Liver (tissue), 9 donors: ENCODE results near the gene SHC1. TPM values are rescaled to one million over a fixed set of nuclear protein-coding genes. Genes with fewer than 3 reads are reported as not detected.

ENCODE experiments used
- DNase-seq: peaks from one replicate; pipeline ENCODE4 v3.0.0-alpha.2; 2017; ENCODE audit warnings: low spot score
- H3K27ac ChIP-seq, 2 donors: one replicate each; pipeline ENCODE4 v1.7.0; 2013; ENCODE audit warnings: inconsistent platforms in 2 of 2, low read length in 2 of 2, control low read depth in 1 of 2, low read depth in 1 of 2, mild to moderate bottlenecking in 1 of 2
- H3K27me3 ChIP-seq, 4 donors: one replicate each; pipeline versions ENCODE4 v1.6.1 to v1.7.0; 2013; ENCODE audit warnings: low read length in 3 of 4, inconsistent platforms in 1 of 4, mild to moderate bottlenecking in 1 of 4, moderate library complexity in 1 of 4; ENCODE audit not compliant: control insufficient read depth in 4 of 4, insufficient read depth in 4 of 4
- H3K36me3 ChIP-seq, 4 donors: one replicate each; pipeline versions ENCODE4 v1.6.1 to v1.7.0; 2013; ENCODE audit warnings: low read length in 3 of 4, mild to moderate bottlenecking in 3 of 4, low read depth in 1 of 4, moderate library complexity in 1 of 4; ENCODE audit not compliant: control insufficient read depth in 4 of 4, insufficient read depth in 3 of 4
- H3K4me1 ChIP-seq, 4 donors: one replicate each; pipeline versions ENCODE4 v1.6.1 to v1.7.0; 2013; ENCODE audit warnings: low read length in 3 of 4, mild to moderate bottlenecking in 3 of 4, moderate library complexity in 1 of 4; ENCODE audit not compliant: control insufficient read depth in 4 of 4, insufficient read depth in 4 of 4
- H3K4me3 ChIP-seq, 3 donors: one replicate each; pipeline versions ENCODE4 v1.6.1 to v1.7.0; 2013; ENCODE audit warnings: low read length in 3 of 3, control low read depth in 1 of 3, low read depth in 1 of 3, mild to moderate bottlenecking in 1 of 3
- H3K9ac ChIP-seq, 2 donors: one replicate each; pipeline ENCODE4 v1.7.0; 2013; ENCODE audit warnings: low read length in 2 of 2, mild to moderate bottlenecking in 2 of 2, moderate library complexity in 2 of 2, control low read depth in 1 of 2, low read depth in 1 of 2
- H3K9me3 ChIP-seq, 4 donors: one replicate each; pipeline versions ENCODE4 v1.6.1 to v1.7.0; 2013; ENCODE audit warnings: low read length in 3 of 4; ENCODE audit not compliant: control insufficient read depth in 4 of 4
- ATF3 ChIP-seq: IDR thresholded peaks from 2 replicates; pipeline ENCODE4 v1.6.1; 2016; ENCODE audit warnings: antibody characterized with exemption
- CTCF ChIP-seq: fragments of 150-350 bp; IDR thresholded peaks from 2 replicates; pipeline ENCODE4 v1.5.1; 2017; ENCODE audit warnings: improper control_type of control experiment, low read depth, low read length; ENCODE audit not compliant: missing input control
- FOXA1 ChIP-seq: IDR thresholded peaks from 2 replicates; pipeline ENCODE4 v1.6.1; 2016; ENCODE audit warnings: antibody characterized with exemption
- GABPA ChIP-seq, 2 donors: IDR thresholded peaks in 1 of 2; conservative IDR thresholded peaks in 1 of 2; 2 replicates each; pipeline ENCODE4 v1.6.1; 2016; ENCODE audit warnings: antibody characterized with exemption in 2 of 2, mild to moderate bottlenecking in 1 of 2, moderate library complexity in 1 of 2
- JUND ChIP-seq, 2 donors: IDR thresholded peaks; 2 replicates each; pipeline ENCODE4 v1.6.1; 2016; ENCODE audit warnings: antibody characterized with exemption in 2 of 2
- MAX ChIP-seq: IDR thresholded peaks from 2 replicates; pipeline ENCODE4 v1.6.1; 2016; ENCODE audit warnings: antibody characterized with exemption
- NR2F2 ChIP-seq: IDR thresholded peaks from 2 replicates; pipeline ENCODE4 v1.6.1; 2016; ENCODE audit warnings: antibody characterized with exemption
- RAD21 ChIP-seq, 2 donors: IDR thresholded peaks; 2 replicates each; pipeline ENCODE4 v1.6.1; 2016; ENCODE audit warnings: antibody characterized with exemption in 2 of 2, mild to moderate bottlenecking in 2 of 2
- REST ChIP-seq: IDR thresholded peaks from 2 replicates; pipeline ENCODE4 v1.6.1; 2016; ENCODE audit warnings: antibody characterized with exemption, mild to moderate bottlenecking
- RXRA ChIP-seq, 2 donors: IDR thresholded peaks; 2 replicates each; pipeline ENCODE4 v1.6.1; 2017 to 2018; ENCODE audit warnings: antibody characterized with exemption in 2 of 2, mild to moderate bottlenecking in 1 of 2
- YY1 ChIP-seq: IDR thresholded peaks from 2 replicates; pipeline ENCODE4 v1.6.1; 2016; ENCODE audit warnings: antibody characterized with exemption, mild to moderate bottlenecking
- WGBS: extraction: QIAGEN DNeasy Blood & Tissue Kit; methylation state at CpG from one replicate; pipeline ENCODE4 v1.1.7; 2013; 5-methylcytosine and 5-hydroxymethylcytosine counted together
- polyA plus RNA-seq, 2 donors: library from polyadenylated mRNA; stranded (reverse) in 1 of 2; unstranded in 1 of 2; fragments of 200-250 nt in 1 of 2; fragments of >200 nt in 1 of 2; fragmentation: Nextera tagmentation in 1 of 2; extraction: Ambion mirVana in 1 of 2; gene quantifications; one replicate each; pipeline versions ENCODE4 v1.2.1 to v1.2.3, GENCODE V29; 2013 to 2015
- total RNA-seq, 2 donors: library from RNA; depleted of rRNA; stranded (reverse); fragments of >200 nt; gene quantifications; one replicate each; pipeline ENCODE4 v1.2.3, GENCODE V29; 2014
- donor health status: healthy.
- donor health status: healthy.
- donor health status: healthy.
- donor health status: healthy.
- donor health status: healthy.

The SHC1 gene
- total and polyA plus RNA-seq, 4 donors: 27.2 to 65.5 (median 58.0) TPM

- 4% methylated on average over 50 of the region's 50 CpGs for WGBS
- Histone ChIP-seq H3K36me3 (no peaks in the 10 kb centered on the region), H3K4me1 (peaks cover 4 to 36% (median 28%) of the 10 kb centered on the region in 4 donors), H3K27me3 (no peaks in the 10 kb centered on the region), H3K9me3 (no peaks in the 10 kb centered on the region), H3K27ac (peak overlapping the region; percentile 96 to 97), H3K9ac (peak overlapping the region in 1 of 2 donors; percentile 54), H3K4me3 (peak overlapping the region; percentile 59 to 73 (median 73))
- no peak for DNase-seq
- TF ChIP-seq RXRA (IDR thresholded peaks at IDR 0.05): no peak
- no peak for TF ChIP-seq GABPA (IDR thresholded peaks at IDR 0.05 in 1 of 2, conservative IDR thresholded peaks at IDR 0.05 in 1 of 2)
- TF ChIP-seq NR2F2: no peak
- no peak for TF ChIP-seq YY1
- TF ChIP-seq JUND (IDR thresholded peaks at IDR 0.05): no peak
- no peak for TF ChIP-seq MAX
- no peak for TF ChIP-seq ATF3
- TF ChIP-seq REST: peak; percentile 38
- TF ChIP-seq FOXA1: no peak
- peak; percentile 3 for TF ChIP-seq CTCF
- TF ChIP-seq RAD21 (IDR thresholded peaks at IDR 0.05): no peak
Observed at GRCh38 chr1:154999571-155000410, 29.2 kb upstream of the SHC1 start.

- Histone ChIP-seq H3K9me3 (no peaks in the 10 kb centered on the region), H3K27ac (no peak overlapping the region), H3K36me3 (no peaks in the 10 kb centered on the region), H3K4me1 (peaks cover 4 to 28% (median 21%) of the 10 kb centered on the region in 4 donors), H3K27me3 (no peaks in the 10 kb centered on the region), H3K4me3 (peak overlapping the region in 1 of 3 donors; percentile 32), H3K9ac (no peak overlapping the region)
- peak; percentile 64 for TF ChIP-seq CTCF
- peak; percentile 76 to 88 for TF ChIP-seq RAD21 (IDR thresholded peaks at IDR 0.05)
- peak in 1 of 2 donors; percentile 11 for TF ChIP-seq RXRA (IDR thresholded peaks at IDR 0.05)
- no peak for TF ChIP-seq MAX
- DNase-seq: peak; percentile 78
- 16% methylated on average over 40 of the region's 40 CpGs for WGBS
Observed at GRCh38 chr1:154998818-154999570, 28.4 kb upstream of the SHC1 start.
